VCaP (cell line): ENCODE results near the gene SLC2A13.
A peak's percentile ranks its signal among the peaks of the same experiment; 100 is the strongest.

Source experiments
- H3K27ac ChIP-seq: fragments of 450-650 bp; 2 replicates; pipeline ENCODE4 v1.5.1; 2017
- CTCF ChIP-seq: fragments of 450-650 bp; conservative IDR thresholded peaks from 2 replicates; pipeline ENCODE4 v1.5.1; 2017; ENCODE audit warnings: mild to moderate bottlenecking, moderate library complexity

The SLC2A13 gene

GRCh38 chr12:40012711-40013110 is 93.2 kb downstream of the SLC2A13 start:
- no peak overlapping the region for H3K27ac ChIP-seq
- TF ChIP-seq CTCF: no peak

- no peak overlapping the region for H3K27ac ChIP-seq
- TF ChIP-seq CTCF: no peak
These were observed 94.1 kb downstream of the SLC2A13 start for GRCh38 chr12:40011775-40012129.

GRCh38 chr12:40010899-40011774 is 94.7 kb downstream of the SLC2A13 start:
- peak; percentile 88 for TF ChIP-seq CTCF
- H3K27ac ChIP-seq: no peak overlapping the region

- no peak overlapping the region for H3K27ac ChIP-seq
- TF ChIP-seq CTCF: no peak
These were observed 103.4 kb downstream of the SLC2A13 start for GRCh38 chr12:40002178-40003169.

- no peak overlapping the region for H3K27ac ChIP-seq
- TF ChIP-seq CTCF: no peak
These were observed 104.5 kb downstream of the SLC2A13 start for GRCh38 chr12:40001406-40001805.

- H3K27ac ChIP-seq: no peak overlapping the region
- TF ChIP-seq CTCF: no peak
These were observed 105.0 kb downstream of the SLC2A13 start for GRCh38 chr12:40000884-40001283.

GRCh38 chr12:39993268-39993667 is 112.6 kb downstream of the SLC2A13 start:
- TF ChIP-seq CTCF: no peak
- H3K27ac ChIP-seq: no peak overlapping the region
